Mesendoderm (in vitro differentiated cells): ENCODE results near the gene B9D1.

Experiments used
- DNase-seq: peaks from one replicate; pipeline ENCODE4 v3.0.0; 2013
- H2AK5ac ChIP-seq: 2 replicates; pipeline ENCODE4 v1.6.1; 2013; ENCODE audit warnings: low read length, inconsistent platforms
- H2BK120ac ChIP-seq: 2 replicates; pipeline ENCODE4 v1.6.1; 2013; ENCODE audit warnings: low read depth, mild to moderate bottlenecking, low read length, moderate library complexity, mixed read lengths
- H2BK15ac ChIP-seq: replicated peaks from 2 replicates; pipeline ENCODE4 v1.6.1; 2013; ENCODE audit warnings: low read depth, mild to moderate bottlenecking, moderate library complexity
- H2BK5ac ChIP-seq: 2 replicates; pipeline ENCODE4 v1.6.1; 2013; ENCODE audit warnings: low read length, inconsistent platforms
- H3K18ac ChIP-seq: 2 replicates; pipeline ENCODE4 v1.6.1; 2013; ENCODE audit warnings: mild to moderate bottlenecking, low read length, mixed read lengths
- H3K23ac ChIP-seq: one replicate; pipeline ENCODE4 v1.6.1; 2013; ENCODE audit warnings: low read length
- H3K27ac ChIP-seq: 2 replicates; pipeline ENCODE4 v1.5.1; 2013; ENCODE audit warnings: low read depth, mild to moderate bottlenecking, inconsistent platforms, low read length, moderate library complexity
- H3K27me3 ChIP-seq: 2 replicates; pipeline ENCODE4 v1.6.1; 2013; ENCODE audit warnings: low read length, control low read depth, mild to moderate bottlenecking, inconsistent platforms; ENCODE audit not compliant: insufficient read depth, poor library complexity
- H3K36me3 ChIP-seq: 2 replicates; pipeline ENCODE4 v1.6.1; 2013; ENCODE audit warnings: low read length, inconsistent platforms; ENCODE audit not compliant: control insufficient read depth, insufficient read depth
- H3K4ac ChIP-seq: one replicate; pipeline ENCODE4 v1.6.1; 2013; ENCODE audit warnings: low read depth, mild to moderate bottlenecking, low read length, moderate library complexity
- H3K4me1 ChIP-seq: 2 replicates; pipeline ENCODE4 v1.6.1; 2013; ENCODE audit warnings: low read depth, low read length, inconsistent platforms; ENCODE audit not compliant: control insufficient read depth
- H3K4me2 ChIP-seq: 2 replicates; pipeline ENCODE4 v1.6.1; 2013; ENCODE audit warnings: low read length
- H3K4me3 ChIP-seq: 2 replicates; pipeline ENCODE4 v1.5.1; 2013; ENCODE audit warnings: mild to moderate bottlenecking, low read length
- H3K56ac ChIP-seq: one replicate; pipeline ENCODE4 v1.6.1; 2013; ENCODE audit warnings: low read length
- H3K79me1 ChIP-seq: 2 replicates; pipeline ENCODE4 v1.6.1; 2013; ENCODE audit warnings: low read length, inconsistent platforms
- H3K79me2 ChIP-seq: 2 replicates; pipeline ENCODE4 v1.6.1; 2013; ENCODE audit warnings: mild to moderate bottlenecking, low read length; ENCODE audit not compliant: control insufficient read depth, insufficient read depth
- H3K9ac ChIP-seq: 2 replicates; pipeline ENCODE4 v1.6.1; 2013; ENCODE audit warnings: low read length, inconsistent platforms
- H4K5ac ChIP-seq: one replicate; pipeline ENCODE4 v1.6.1; 2013; ENCODE audit warnings: low read length
- H4K8ac ChIP-seq: one replicate; pipeline ENCODE4 v1.6.1; 2013; ENCODE audit warnings: low read depth, mild to moderate bottlenecking, control low read depth, low read length, moderate library complexity
- whole genome bisulfite sequencing: extraction: QIAGEN DNeasy Blood & Tissue Kit; methylation state at CpG from one replicate; pipeline ENCODE4 v1.1.7; 2013; ENCODE audit warnings: low lambda C conversion rate, missing lambda C conversion rate; ENCODE audit not compliant: insufficient coverage; ENCODE audit errors: extremely low coverage; 5-methylcytosine and 5-hydroxymethylcytosine counted together

B9D1 gene

GRCh38 chr17:19409066-19409465, 46.5 kb upstream of the B9D1 start:
- no peak overlapping the region for H2BK120ac ChIP-seq
- no peak overlapping the region for H3K56ac ChIP-seq
- no peak overlapping the region for H2BK5ac ChIP-seq
- H3K27me3 ChIP-seq: no peaks in the 10 kb centered on the region
- H3K27ac ChIP-seq: no peak overlapping the region
- no peak overlapping the region for H3K4ac ChIP-seq
- H3K23ac ChIP-seq: no peak overlapping the region
- no peaks in the 10 kb centered on the region for H3K36me3 ChIP-seq
- H4K8ac ChIP-seq: no peak overlapping the region
- H4K5ac ChIP-seq: no peak overlapping the region
- H3K4me1 ChIP-seq: peaks cover 3% of the 10 kb centered on the region
- H2AK5ac ChIP-seq: no peak overlapping the region
- DNase-seq: no peak
- no peak overlapping the region for H3K4me2 ChIP-seq
- no peak overlapping the region for H2BK15ac ChIP-seq
- no peak overlapping the region for H3K18ac ChIP-seq
- no peak overlapping the region for H3K9ac ChIP-seq
- H3K79me1 ChIP-seq: no peaks in the 10 kb centered on the region
- H3K4me3 ChIP-seq: no peak overlapping the region
- H3K79me2 ChIP-seq: no peaks in the 10 kb centered on the region
- no CpG with 5 or more reads among the region's 3 CpGs for WGBS

- Histone ChIP-seq H4K5ac (no peak overlapping the region), H3K27ac (no peak overlapping the region), H3K9ac (no peak overlapping the region), H3K36me3 (no peaks in the 10 kb centered on the region), H2BK120ac (no peak overlapping the region), H3K4me3 (no peak overlapping the region), H3K4me2 (no peak overlapping the region), H2AK5ac (no peak overlapping the region), H2BK5ac (no peak overlapping the region), H3K23ac (no peak overlapping the region), H3K79me1 (no peaks in the 10 kb centered on the region), H4K8ac (no peak overlapping the region), H2BK15ac (no peak overlapping the region), H3K27me3 (no peaks in the 10 kb centered on the region), H3K4me1 (peaks cover 3% of the 10 kb centered on the region), H3K18ac (no peak overlapping the region), H3K79me2 (no peaks in the 10 kb centered on the region), H3K56ac (no peak overlapping the region), H3K4ac (no peak overlapping the region)
- no peak for DNase-seq
- no CpG with 5 or more reads among the region's 2 CpGs for WGBS
Observed at GRCh38 chr17:19408346-19408710, 45.8 kb upstream of the B9D1 start.

GRCh38 chr17:19407601-19408345, 45.2 kb upstream of the B9D1 start:
- Histone ChIP-seq H3K23ac (no peak overlapping the region), H3K4me2 (no peak overlapping the region), H3K18ac (no peak overlapping the region), H3K36me3 (no peaks in the 10 kb centered on the region), H2BK15ac (no peak overlapping the region), H3K4ac (no peak overlapping the region), H2BK120ac (no peak overlapping the region), H2AK5ac (no peak overlapping the region), H2BK5ac (no peak overlapping the region), H3K79me2 (no peaks in the 10 kb centered on the region), H3K79me1 (no peaks in the 10 kb centered on the region), H3K9ac (no peak overlapping the region), H4K5ac (no peak overlapping the region), H3K4me3 (no peak overlapping the region), H3K27ac (no peak overlapping the region), H3K4me1 (peaks cover 3% of the 10 kb centered on the region), H3K56ac (no peak overlapping the region), H3K27me3 (no peaks in the 10 kb centered on the region), H4K8ac (no peak overlapping the region)
- no CpG with 5 or more reads among the region's 10 CpGs for WGBS
- no peak for DNase-seq

- Histone ChIP-seq H2AK5ac (no peak overlapping the region), H4K5ac (no peak overlapping the region), H3K4ac (no peak overlapping the region), H3K27ac (no peak overlapping the region), H3K27me3 (no peaks in the 10 kb centered on the region), H3K18ac (no peak overlapping the region), H4K8ac (no peak overlapping the region), H3K56ac (no peak overlapping the region), H3K79me2 (no peaks in the 10 kb centered on the region), H3K4me1 (no peaks in the 10 kb centered on the region), H2BK15ac (no peak overlapping the region), H3K23ac (no peak overlapping the region), H3K36me3 (no peaks in the 10 kb centered on the region), H2BK5ac (no peak overlapping the region), H2BK120ac (no peak overlapping the region), H3K4me2 (no peak overlapping the region), H3K9ac (no peak overlapping the region), H3K4me3 (no peak overlapping the region), H3K79me1 (no peaks in the 10 kb centered on the region)
- no CpG with 5 or more reads among the region's 5 CpGs for WGBS
- no peak for DNase-seq
Observed at GRCh38 chr17:19405114-19405513, 42.6 kb upstream of the B9D1 start.

GRCh38 chr17:19404264-19404663, 41.7 kb upstream of the B9D1 start:
- Histone ChIP-seq H3K27me3 (no peaks in the 10 kb centered on the region), H3K9ac (no peak overlapping the region), H2AK5ac (no peak overlapping the region), H3K18ac (no peak overlapping the region), H3K4ac (no peak overlapping the region), H3K4me2 (no peak overlapping the region), H3K56ac (no peak overlapping the region), H3K4me3 (no peak overlapping the region), H4K8ac (no peak overlapping the region), H2BK5ac (no peak overlapping the region), H3K79me2 (no peaks in the 10 kb centered on the region), H3K79me1 (no peaks in the 10 kb centered on the region), H3K4me1 (no peaks in the 10 kb centered on the region), H2BK120ac (no peak overlapping the region), H4K5ac (no peak overlapping the region), H3K23ac (no peak overlapping the region), H3K27ac (no peak overlapping the region), H2BK15ac (no peak overlapping the region), H3K36me3 (no peaks in the 10 kb centered on the region)
- WGBS: no CpG with 5 or more reads among the region's 1 CpG
- DNase-seq: no peak

GRCh38 chr17:19403021-19403420, 40.5 kb upstream of the B9D1 start:
- Histone ChIP-seq H3K36me3 (no peaks in the 10 kb centered on the region), H3K79me2 (no peaks in the 10 kb centered on the region), H2BK5ac (no peak overlapping the region), H3K4me2 (no peak overlapping the region), H3K79me1 (no peaks in the 10 kb centered on the region), H3K56ac (no peak overlapping the region), H2BK120ac (no peak overlapping the region), H3K4ac (no peak overlapping the region), H3K4me1 (peaks cover 7% of the 10 kb centered on the region), H3K27ac (no peak overlapping the region), H2BK15ac (no peak overlapping the region), H3K9ac (no peak overlapping the region), H4K8ac (no peak overlapping the region), H3K27me3 (no peaks in the 10 kb centered on the region), H3K23ac (no peak overlapping the region), H4K5ac (no peak overlapping the region), H3K18ac (no peak overlapping the region), H3K4me3 (no peak overlapping the region), H2AK5ac (no peak overlapping the region)
- no CpG with 5 or more reads among the region's 4 CpGs for WGBS
- DNase-seq: no peak
